Measurements from ENCODE around the gene SPINK14.

DNA sequence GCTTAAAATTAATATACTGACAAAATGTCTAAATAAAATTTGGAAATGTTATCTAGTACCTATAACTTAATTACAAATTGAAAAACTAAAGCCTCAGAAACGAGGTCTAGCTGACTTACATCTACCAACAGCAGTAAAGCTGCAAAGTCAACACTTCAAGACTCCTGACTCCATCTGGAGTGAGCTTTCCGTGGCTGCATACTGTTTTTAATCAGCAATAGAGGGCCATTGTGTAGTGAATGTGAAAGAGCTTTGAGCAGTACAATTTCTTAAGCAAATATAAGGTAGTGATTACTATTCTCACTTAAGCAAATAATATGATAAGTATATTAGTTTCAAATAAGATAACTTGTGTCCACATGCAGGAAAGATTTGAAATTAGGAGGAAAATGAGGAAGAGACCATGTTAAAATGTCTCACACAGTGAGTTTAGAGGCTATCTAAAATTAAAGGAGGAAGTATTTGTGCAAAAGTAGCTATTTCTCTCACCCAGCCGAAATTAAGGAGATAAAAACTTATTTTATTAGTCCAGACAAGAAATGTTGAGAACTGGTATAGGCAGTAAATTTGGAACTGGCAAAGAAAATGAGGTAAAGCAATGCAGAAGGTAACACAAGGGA, 40.9 kb downstream of the SPINK14 start:
- TF ChIP-seq EZH2 (IDR thresholded peaks at IDR 0.05; ENCODE audit: borderline replicate concordance, insufficient read depth, low read length, poor library complexity, severe bottlenecking): no peak
- TF ChIP-seq, protein P1, sequence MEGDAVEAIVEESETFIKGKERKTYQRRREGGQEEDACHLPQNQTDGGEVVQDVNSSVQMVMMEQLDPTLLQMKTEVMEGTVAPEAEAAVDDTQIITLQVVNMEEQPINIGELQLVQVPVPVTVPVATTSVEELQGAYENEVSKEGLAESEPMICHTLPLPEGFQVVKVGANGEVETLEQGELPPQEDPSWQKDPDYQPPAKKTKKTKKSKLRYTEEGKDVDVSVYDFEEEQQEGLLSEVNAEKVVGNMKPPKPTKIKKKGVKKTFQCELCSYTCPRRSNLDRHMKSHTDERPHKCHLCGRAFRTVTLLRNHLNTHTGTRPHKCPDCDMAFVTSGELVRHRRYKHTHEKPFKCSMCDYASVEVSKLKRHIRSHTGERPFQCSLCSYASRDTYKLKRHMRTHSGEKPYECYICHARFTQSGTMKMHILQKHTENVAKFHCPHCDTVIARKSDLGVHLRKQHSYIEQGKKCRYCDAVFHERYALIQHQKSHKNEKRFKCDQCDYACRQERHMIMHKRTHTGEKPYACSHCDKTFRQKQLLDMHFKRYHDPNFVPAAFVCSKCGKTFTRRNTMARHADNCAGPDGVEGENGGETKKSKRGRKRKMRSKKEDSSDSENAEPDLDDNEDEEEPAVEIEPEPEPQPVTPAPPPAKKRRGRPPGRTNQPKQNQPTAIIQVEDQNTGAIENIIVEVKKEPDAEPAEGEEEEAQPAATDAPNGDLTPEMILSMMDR (IDR thresholded peaks at IDR 0.05; ENCODE audit: poor library complexity, severe bottlenecking): no peak
- no peak for TF ChIP-seq MXI1 (conservative IDR thresholded peaks at IDR 0.05; ENCODE audit: poor library complexity, severe bottlenecking)
- no peak for TF ChIP-seq POLR2AphosphoS5 (IDR thresholded peaks at IDR 0.05)
